Measurements from ENCODE around the gene MYO7A.

The MYO7A gene

GRCh38 chr11:77175869-77176539, 48.0 kb downstream of the MYO7A start:
- peak in 5 of 10 donors; percentile 16 to 90 (median 76) for DNase-seq
- intact Hi-C loops (cut with DNase I) = no loop called here

- peak in 3 of 10 donors; percentile 52 to 70 (median 63) for DNase-seq
- intact Hi-C loops (cut with DNase I) = no loop called here
These were observed 49.0 kb downstream of the MYO7A start for GRCh38 chr11:77176996-77177395.

- DNase-seq = peak in 3 of 10 donors; percentile 14 to 43 (median 16)
- intact Hi-C loops (cut with DNase I) = no loop called here
These were observed 50.1 kb downstream of the MYO7A start for GRCh38 chr11:77178150-77178549.

- intact Hi-C loops (cut with DNase I) = no loop called here
- DNase-seq = peak in 8 of 10 donors; percentile 26 to 89 (median 52)
These were observed 51.0 kb downstream of the MYO7A start for GRCh38 chr11:77179048-77179447.

GRCh38 chr11:77179681-77180080, 51.6 kb downstream of the MYO7A start:
- intact Hi-C loops (cut with DNase I) = no loop called here
- peak in 3 of 10 donors; percentile 65 to 83 (median 78) for DNase-seq

- DNase-seq = peak in 3 of 10 donors; percentile 14 to 54 (median 36)
- intact Hi-C loops (cut with DNase I) = no loop called here
These were observed 52.3 kb downstream of the MYO7A start for GRCh38 chr11:77180346-77180745.

GRCh38 chr11:77181226-77181625, 53.2 kb downstream of the MYO7A start:
- intact Hi-C loops (cut with DNase I) = no loop called here
- DNase-seq = peak in 3 of 10 donors; percentile 39 to 74 (median 73)

- intact Hi-C loops (cut with DNase I) = no loop called here
These were observed 53.9 kb downstream of the MYO7A start for GRCh38 chr11:77181799-77182541.

GRCh38 chr11:77182542-77183430, 54.7 kb downstream of the MYO7A start:
- intact Hi-C loops (cut with DNase I) = no loop called here
- peak in 3 of 10 donors; percentile 68 to 83 (median 73) for DNase-seq

More at GRCh38 chr11:77181799-77182541, 53.9 kb downstream of the MYO7A start:
- DNase-seq = peak in 3 of 10 donors; percentile 37 to 72 (median 60)

- intact Hi-C loops (cut with DNase I) = no loop called here
- peak in 3 of 10 donors; percentile 19 to 85 (median 32) for DNase-seq
These were observed 55.5 kb downstream of the MYO7A start for GRCh38 chr11:77183431-77183984.

- intact Hi-C loops (cut with DNase I) = no loop called here
- peak in 3 of 10 donors; percentile 51 to 74 (median 58) for DNase-seq
These were observed 56.3 kb downstream of the MYO7A start for GRCh38 chr11:77184136-77184860.

GRCh38 chr11:77186302-77186701, 58.3 kb downstream of the MYO7A start:
- intact Hi-C loops (cut with DNase I) = loop anchor here (5.0 kb wide), 1 partner anchor 139 kb away; no protein-coding TSS in a partner anchor
- no peak for DNase-seq

- peak in 2 of 10 donors; percentile 41 to 51 for DNase-seq
- intact Hi-C loops (cut with DNase I) = loop anchor here (5.0 kb wide), 1 partner anchor 140 kb away; no protein-coding TSS in a partner anchor
These were observed 59.2 kb downstream of the MYO7A start for GRCh38 chr11:77187111-77187750.

GRCh38 chr11:77187776-77188632, 60.0 kb downstream of the MYO7A start:
- DNase-seq = peak; percentile 59 to 97 (median 84)
- intact Hi-C loops (cut with DNase I) = loop anchor here (1.0 to 5.0 kb wide), 2 partner anchors 61 to 141 kb away; no protein-coding TSS in a partner anchor

GRCh38 chr11:77188633-77189491, 60.8 kb downstream of the MYO7A start:
- peak in 3 of 10 donors; percentile 54 to 79 (median 62) for DNase-seq
- intact Hi-C loops (cut with DNase I) = loop anchor here (1.0 to 5.0 kb wide), 2 partner anchors 62 to 142 kb away; no protein-coding TSS in a partner anchor

- intact Hi-C loops (cut with DNase I) = loop anchor here (5.0 kb wide), 1 partner anchor 142 kb away; no protein-coding TSS in a partner anchor
- DNase-seq = peak in 2 of 10 donors; percentile 64 to 83
These were observed 61.7 kb downstream of the MYO7A start for GRCh38 chr11:77189588-77190210.
